Bone marrow (tissue), 2 donors: ENCODE measurements around the gene EMILIN3.

Experiments used
- DNase-seq, 2 donors: peaks; one replicate each; lab custom pipeline; 2025; lab: John Stamatoyannopoulos, UW

Gene EMILIN3

GRCh38 chr20:41344938-41345728, 21.5 kb downstream of the EMILIN3 start:
- no peak for DNase-seq

DNA sequence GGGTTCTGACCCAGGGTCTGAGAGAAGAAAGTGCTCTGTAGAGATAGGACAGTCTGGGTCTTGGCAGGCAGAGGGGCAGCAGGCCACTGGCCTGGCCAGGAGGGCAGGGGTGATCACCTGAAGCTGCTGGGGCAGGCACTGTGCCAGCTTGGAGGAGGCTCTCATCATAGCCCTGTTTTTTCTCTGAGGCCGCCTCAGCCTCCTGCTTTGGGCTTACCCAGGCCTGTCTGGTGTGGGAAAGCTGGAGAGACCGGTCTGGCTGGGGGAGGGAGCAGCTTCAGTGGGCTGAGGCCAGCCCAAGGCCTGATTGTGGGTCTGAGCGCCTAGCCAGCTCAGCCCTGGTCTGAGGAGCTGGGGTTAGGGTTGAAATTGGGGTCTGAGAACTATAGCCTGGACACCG, 22.1 kb downstream of the EMILIN3 start:
- DNase-seq, result no peak

DNA sequence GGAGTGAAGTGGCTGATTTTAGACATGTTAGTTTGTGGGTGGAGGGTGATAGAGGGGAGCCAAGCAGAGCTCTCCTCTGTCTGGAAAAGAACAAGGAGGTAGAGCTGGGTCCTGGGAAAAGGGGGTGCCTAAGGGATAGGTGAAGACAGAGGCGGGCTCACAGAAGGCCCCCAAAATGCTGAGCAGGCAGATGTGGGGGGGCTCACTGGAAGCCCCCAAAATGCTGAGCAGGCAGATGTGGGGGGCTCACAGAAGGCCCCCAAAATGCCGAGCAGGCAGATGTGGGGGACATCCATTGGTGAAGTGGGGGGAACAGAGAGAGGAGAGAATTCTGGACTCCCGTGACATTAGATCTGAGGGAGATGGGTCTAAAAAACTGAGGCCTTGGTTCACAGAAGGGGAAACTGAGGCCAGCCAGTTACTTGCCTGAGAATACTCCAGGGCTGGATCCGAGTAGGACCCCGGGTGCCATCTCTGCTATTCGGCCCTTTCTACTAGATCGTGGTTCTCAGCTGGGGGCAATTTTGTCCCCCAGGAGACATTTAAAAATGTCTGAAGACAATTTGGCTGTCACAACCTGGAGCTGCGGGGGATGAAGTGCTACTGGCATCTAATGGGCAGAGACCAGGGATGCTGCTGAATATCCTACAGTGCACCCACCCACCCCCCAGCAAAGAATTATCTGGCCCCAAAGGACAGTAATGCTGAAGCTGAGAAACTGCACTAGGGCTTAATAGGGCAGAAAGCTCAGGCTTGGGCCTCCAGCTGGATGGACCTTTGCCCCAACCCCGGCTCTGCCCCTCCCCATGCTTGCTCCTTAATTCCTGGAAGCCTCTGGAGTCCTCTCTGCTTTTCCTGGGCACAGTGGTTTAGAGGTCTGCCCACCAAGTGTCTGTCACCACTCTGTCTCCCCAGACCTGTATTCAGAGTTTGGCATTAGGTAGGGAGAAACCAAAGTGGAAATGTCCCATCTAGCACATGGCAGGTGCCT, 23.8 kb downstream of the EMILIN3 start:
- no peak for DNase-seq

GRCh38 chr20:41340327-41341055, 26.1 kb downstream of the EMILIN3 start, which contains the start of gene LPIN3:
LPIN3 (plus strand) TSS chr20:41340821; CDS start chr20:41345804, 4,983 bp downstream.
- peak; percentile 5 to 24 for DNase-seq

GRCh38 chr20:41339957-41340326, 26.7 kb downstream of the EMILIN3 start:
- DNase-seq, result peak; percentile 33 to 35

DNA sequence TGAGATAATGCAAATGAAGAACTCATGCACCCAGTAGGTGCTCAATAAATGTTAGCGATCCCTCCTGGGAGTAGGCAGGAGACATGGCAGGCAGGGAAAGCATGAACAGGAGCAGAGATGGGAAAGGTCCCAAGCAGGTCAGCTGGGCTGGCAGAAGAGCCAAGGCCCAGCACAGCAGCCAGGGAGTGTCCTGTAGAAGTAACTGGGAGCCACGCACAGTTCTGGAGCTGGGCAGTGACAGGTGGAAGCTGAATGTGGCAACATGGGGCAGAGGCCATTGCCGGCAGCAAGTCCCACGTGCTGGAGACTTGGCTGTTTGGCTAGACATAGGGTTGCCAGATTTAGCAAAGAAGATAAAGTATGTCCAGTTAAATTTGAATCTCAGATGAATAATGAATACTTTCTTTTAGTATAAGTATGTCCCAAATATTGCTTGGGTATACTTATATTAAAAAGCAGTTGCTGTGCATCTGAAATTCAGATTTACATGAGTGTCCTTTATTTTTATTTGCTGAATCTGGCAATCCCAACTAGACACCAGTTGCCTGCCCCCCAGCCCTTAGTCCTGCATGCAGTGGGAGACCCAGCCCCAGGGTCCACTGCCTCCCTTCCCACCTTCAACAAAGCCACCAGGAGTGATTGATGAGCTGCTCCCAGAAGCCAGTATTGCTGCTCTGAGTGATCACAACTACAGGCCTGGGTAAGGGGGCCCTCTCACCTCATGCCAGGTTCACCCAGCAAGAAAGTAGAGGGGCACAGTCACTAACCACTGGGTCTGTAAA, 29.7 kb downstream of the EMILIN3 start:
- DNase-seq, result no peak

DNA sequence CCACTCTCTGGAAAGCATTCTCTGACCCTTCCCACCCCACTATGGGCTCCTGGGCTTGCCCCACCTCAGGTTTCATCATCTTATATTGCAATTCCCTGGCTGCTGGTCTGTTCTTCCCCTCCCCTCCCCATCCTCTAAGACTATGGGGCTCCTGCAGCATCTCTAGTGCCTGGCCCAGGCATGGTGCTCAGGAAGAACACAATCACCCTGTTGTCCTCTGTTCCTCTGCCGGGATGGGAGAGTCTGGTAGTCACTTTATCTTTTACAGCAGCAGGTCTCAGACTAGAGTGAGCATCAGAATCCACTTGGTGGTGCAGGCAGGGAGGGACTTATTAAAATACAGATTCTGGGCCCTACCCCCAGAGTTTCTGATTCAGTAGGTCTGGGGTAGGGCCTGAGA, 31.0 kb downstream of the EMILIN3 start:
- no peak for DNase-seq

DNA sequence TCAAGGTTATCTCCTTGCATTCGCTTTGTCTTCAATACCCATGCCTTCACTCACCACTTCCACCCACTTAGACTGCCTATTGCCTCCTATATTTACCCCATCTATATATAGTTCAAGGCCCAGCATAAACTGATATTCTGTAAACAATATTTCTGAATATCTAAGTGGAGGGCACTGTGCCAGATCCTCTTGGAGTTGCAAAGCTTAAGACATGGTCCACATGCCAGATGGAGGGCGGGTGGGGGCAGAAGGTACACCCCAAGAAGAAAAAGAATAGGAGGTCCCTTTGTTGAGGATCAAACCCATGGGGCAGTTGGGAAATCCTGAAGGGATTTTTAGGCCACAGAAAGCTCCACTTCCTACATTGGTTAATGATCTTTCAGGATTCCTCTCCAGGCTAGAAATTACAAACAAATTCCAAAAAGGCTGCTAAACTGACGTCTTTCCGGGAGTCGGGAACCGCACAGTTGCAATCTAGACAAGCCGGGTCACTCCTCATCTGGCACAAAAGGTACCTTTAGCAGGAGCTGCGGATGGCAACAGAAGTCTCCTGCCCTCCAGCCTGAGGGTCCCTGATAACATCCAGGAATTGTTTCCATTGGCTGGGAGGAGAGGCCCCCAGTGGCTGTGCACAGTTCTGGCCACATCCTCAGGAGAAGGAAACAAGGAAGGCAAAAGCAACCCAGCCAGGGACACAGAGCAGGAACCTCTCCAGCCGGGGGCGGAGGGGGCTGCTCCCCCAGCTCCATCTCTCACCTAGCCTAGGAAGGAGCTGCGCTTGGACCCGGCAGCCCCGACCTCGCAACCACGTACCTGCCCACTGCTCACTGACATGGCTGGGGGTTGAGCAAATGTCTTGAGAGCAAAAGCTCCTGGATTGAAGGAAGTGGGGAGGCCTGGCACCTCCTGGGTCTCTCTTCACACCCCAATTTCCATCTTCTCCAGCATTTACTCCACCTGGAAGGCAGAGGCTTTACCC, 31.9 kb downstream of the EMILIN3 start:
- no peak for DNase-seq

DNA sequence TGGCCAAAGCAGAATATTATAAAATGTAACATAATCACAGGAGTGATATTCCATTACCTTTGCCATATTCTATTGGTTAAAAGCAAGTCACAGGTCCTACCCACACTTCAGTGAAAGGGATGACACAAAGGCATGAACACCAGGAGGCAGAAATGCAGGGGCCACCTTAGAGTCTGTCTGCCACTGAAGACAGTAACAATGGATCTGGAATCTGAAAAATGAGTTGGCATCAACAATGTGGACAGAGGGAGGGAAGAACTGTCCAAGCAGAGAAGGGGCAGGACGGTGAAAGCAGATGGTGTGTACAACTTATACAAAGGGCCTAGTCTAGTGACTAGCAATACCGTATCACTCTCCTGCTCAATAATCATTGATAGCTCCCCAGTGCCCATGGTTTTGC, 32.6 kb downstream of the EMILIN3 start:
- DNase-seq, result no peak

GRCh38 chr20:41331731-41332130, 34.9 kb downstream of the EMILIN3 start:
- no peak for DNase-seq

GRCh38 chr20:41330941-41331340, 35.7 kb downstream of the EMILIN3 start:
- no peak for DNase-seq

DNA sequence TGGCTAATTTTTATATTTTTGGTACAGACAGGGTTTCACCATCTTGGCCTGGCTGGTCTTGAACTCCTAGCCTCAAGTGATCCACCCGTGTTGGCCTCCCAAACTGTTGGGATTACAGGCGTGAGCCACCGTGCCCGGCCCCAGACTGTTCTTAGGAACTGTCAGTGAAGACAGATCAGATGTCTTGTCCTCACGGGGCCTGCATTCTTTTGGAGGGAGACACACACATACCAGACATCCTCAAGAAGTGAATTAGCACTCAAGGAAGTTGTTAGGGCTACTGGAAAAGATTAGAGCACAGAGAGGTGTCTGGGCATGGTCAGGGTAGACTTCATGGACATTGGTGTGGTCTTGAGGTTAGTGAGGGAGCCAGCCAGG, 36.3 kb downstream of the EMILIN3 start:
- DNase-seq, result no peak

DNA sequence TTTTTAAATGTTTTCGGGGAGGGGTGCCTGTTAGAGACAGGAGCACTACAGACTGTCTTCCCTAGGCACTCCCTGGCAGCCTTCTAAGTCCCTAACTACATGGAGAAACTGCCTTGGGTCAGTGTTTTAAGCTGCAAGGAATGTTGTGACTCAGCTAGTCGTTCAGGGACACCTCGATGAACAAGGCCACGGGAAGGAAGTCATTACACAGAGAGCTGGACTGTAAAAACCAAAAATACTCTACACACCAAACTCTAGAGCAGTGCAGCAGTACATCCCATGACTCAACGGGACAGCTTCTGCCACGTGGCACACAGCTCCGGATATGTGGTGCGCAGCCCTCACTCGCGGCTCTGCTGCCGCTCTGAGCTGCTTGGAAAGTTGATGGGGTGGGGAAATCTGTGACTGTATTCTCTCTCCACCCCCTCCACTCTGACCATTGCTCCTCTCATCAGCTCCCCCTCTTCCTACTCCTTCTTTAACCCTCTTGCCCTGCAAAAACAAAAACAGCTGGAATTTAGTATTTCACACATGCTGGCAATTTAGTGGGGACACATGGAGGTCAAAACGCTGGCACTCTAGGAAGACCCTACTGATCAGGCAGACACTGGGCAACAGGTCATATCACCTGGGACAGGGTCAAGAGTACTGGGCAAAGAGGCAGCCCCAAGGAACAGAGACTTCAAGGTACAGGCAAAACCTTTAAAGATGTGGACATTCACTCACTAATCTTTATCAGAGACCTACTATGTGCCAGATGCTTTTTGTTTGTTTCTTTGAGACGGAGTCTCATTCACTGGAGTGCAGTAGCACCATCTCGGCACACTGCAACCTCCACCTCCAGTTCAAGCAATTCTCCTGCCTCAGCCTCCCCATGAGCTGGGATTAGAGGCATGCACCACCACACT, 36.9 kb downstream of the EMILIN3 start:
- peak; percentile 9 to 86 for DNase-seq

- no peak for DNase-seq
Observed at GRCh38 chr20:41327178-41327577, 39.4 kb downstream of the EMILIN3 start.

GRCh38 chr20:41320976-41321375, 45.6 kb downstream of the EMILIN3 start:
- DNase-seq, result no peak

GRCh38 chr20:41320441-41320840, 46.2 kb downstream of the EMILIN3 start:
- DNase-seq, result no peak

DNA sequence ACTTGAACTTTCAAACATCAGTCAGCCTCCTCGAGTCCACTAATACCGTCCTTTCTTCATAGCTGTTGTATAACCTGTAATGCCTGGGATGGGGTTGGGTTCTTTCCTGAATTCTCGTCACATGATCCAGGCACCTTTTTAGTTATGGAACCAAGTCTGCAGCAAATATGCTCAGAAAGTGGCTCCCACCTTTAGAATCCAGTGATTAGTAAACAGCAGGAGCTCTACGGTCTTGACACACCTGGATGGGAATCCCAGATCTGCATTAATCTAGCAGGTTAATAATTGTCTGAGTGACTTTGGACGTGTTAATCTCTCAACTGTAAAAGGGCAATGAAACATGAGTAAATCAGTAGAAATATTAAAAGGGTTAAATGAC, 48.4 kb downstream of the EMILIN3 start:
- no peak for DNase-seq

GRCh38 chr20:41317546-41318270, 48.9 kb downstream of the EMILIN3 start, which contains the start of gene ZHX3:
ZHX3 (minus strand) TSS chr20:41317731; CDS start chr20:41204916, 112,815 bp downstream.
- peak; percentile 69 to 88 for DNase-seq
